Measurements from ENCODE around the gene AKT1S1.

AKT1S1 gene

DNA sequence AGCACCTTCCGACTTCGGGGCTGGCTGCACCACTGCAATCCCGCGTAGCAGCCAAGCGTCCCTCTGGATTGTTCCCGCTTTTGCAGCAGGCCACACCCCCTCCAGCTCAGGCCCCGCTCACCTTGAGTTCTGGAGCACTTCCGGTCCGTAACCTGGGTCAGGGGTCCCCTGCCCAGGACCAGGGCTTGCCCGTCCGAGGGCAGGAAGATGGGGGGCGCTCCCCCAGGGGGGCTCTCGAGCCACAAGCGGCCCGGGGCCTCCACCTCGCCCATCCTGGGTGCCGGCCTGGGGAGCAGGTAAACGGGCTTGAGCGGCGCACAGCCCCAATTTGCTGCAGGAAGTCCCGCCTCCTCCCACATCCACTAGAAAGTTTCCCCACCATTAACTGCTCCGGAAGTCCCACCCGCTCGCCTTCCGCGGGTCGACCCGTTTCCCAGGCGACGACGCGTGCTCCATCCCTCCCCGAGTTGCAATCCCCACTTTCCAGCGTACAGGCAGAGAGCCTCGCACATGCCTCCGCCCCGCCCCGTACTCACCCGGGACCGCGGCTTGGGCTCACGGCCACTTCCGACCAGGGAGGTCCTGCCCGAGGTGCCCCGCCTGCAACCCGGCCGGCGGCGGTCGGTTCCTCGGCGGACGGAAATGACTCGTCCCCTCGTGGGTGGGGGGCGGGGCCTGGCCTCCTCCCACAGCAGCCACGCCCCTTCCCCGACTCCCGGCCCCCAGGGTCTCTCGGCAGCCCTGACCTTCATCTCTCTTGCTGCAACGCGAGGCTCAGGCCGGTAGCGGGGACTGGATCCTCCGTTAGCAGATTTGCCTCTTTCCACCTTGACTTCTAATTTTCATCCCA is 10.0 kb downstream of the AKT1S1 start, which contains the start of gene PNKP:
Gene PNKP (minus strand): TSS at position 644 of the 850 bp plus-strand sequence. CDS start 372 bp downstream, at position 272.
- DNase-seq = peak; percentile 78

DNA sequence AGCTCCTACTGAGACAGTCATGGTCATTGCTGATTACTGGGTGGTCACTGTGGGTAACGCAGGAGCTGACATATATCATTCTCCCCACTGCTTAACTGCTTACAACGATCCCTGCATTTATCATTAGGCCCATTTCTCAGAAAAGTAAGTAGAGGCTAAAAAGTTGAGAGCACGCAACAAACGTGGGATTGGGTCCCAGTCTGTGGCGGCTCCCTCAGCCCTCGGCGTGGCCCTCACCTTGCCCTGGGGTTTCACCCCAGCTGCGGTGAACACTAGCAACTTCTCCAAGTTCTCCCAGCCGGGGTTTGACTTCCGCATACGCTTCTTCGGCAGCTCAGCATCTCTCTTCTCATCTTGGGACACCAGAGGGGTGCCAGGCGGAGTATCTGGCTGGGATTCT is 12.3 kb downstream of the AKT1S1 start:
- no peak for DNase-seq

DNA sequence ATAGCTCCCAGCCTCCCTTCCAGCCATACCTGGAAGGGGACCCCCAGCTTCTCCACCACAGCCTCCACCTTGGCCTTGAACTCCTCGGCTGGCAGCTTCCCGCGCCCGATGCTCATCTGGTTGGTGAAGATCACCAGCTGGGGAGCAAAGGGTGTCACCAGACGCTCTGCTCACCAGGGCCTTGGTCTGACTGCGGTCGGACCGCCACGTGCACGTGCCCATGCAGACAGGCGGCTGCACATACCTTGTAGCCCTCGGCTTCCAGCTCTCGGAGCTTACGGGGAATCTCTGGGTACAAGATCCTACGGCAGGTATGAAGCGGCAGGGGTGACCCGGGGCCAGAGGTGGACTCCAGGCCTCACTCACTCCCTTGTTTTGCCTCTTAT is 13.2 kb downstream of the AKT1S1 start:
- no peak for DNase-seq

DNA sequence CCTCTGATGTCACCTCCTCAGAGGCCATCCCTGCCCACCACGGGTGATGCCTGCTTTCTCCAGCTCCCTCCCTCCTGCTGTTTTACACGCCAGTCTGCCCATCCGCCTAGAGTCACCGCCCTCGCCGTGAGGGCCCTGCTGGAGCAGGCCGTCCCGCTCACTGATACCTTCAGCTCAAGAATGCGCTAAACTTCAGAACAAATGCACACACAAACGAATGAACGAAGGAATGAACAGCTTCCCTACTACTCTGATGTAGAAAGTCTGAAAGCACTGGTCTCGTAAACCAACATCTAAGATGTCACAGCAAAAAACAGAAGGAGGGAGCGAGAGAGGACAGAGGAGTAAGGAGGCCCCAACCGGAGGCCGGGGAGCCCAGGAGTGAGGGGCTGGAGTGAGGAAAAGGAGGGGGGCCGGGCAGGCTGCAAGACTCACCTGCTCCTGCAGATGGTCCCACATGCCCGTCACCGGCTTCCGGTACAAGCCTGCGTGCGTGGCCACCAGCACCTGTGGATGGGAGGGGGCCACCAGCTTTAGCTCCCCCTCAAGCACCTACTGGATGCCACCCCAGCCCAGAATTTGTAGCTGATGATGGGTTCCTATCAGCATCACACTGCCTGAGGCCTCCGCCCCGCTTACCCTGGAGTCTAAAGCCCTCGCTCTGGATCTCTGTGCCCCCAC is 13.8 kb downstream of the AKT1S1 start:
- no peak for DNase-seq

DNA sequence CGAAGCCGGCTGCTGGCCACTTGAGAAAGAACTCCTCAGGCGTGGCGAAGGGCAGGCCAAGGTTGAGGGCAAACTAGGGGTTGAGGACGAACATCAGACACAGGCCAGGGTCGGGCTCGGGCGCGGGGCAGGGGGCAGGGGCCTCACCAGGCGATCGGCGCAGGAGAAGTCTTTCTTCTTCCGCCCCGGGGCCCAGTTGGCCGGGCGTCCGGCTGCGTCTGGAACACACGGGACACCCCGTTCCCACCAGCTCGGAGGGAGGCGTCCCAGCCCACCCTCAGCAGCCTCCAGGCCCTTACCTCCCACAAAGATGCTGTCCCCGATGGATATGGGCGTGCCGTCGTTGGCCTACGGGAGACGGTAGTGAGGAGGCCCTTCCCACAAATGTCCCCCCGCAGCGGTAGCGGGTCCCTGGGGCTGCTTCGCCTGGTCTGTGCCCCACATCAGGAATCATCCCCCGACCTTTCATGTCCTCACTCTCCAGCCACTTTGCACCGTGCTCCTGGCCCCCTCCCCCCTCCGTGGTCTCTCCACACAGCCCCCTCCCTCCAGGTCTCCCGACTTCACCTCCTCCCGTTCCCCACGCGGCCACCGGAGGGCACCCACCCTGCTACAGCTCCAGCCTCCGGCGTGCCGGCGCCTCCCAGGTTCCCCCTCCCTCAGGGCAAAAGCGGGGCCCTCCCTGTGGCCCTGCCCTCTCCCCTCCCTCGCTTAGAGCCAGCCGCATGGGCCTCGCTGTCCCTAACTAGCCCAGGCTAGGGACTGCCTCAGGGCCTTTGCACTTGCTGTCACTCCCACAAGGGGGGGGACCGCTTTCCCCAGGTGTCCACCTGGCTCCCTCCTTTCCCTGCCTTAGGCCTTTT is 14.5 kb downstream of the AKT1S1 start:
- DNase-seq = no peak

DNA sequence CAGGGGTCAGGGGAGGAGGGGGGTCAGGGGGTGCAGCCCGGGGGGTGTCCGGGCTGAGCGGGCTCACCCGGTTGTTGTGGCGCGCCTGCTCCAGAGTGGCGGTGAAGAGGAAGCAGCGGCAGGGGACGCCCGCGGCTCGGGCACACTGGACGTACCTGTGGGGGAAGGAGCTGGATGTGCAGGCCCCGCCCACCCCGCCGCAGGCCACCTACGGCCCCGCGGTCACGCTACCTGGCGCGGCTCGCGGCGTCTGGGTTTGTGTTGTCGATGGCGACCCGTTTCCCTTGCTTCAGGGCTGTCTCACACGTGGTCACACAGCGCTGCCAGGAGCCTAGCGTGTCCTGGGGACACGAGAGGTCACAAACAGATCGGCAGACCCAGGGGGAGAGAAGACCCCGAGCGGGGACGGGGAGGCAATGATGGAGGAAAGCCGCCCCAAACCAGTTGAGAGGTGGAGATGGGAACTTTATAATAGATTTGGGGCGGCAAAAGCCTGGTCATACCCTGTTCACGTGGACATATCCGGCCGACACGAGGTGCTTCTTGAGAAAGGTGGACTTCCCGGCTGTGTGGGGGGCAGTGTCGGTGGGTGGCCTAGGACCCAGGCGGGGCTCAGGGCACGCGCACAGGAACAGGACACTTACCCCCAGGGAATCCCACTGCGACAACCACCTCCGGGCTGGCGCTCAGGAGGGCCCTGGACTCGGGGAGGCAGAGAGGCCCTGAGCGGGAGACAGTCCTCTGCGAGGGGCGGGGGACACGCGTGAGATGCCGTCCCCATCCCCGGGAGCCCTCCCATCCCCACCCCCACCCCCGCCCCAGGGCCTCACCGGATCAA is 15.4 kb downstream of the AKT1S1 start:
- DNase-seq = no peak

DNA sequence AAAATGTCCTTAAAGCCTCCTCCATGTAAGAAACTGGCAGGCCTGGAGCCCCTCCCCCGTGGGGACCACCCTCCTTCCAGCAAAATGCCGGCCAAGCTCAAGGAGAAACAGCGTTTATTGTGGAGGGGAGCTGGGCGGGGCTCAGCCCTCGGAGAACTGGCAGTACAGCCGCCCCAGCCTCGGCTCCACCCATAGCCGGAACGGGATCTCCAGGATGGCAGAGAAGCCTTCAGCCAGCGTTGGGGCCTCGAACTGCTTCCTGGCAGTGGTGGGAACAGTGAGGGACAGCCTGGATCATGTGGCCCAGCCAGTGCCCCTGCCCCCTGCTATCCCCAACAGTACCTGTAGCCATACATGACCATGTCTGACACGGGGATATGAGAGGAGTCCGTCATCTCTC is 16.0 kb downstream of the AKT1S1 start:
- DNase-seq = no peak

DNA sequence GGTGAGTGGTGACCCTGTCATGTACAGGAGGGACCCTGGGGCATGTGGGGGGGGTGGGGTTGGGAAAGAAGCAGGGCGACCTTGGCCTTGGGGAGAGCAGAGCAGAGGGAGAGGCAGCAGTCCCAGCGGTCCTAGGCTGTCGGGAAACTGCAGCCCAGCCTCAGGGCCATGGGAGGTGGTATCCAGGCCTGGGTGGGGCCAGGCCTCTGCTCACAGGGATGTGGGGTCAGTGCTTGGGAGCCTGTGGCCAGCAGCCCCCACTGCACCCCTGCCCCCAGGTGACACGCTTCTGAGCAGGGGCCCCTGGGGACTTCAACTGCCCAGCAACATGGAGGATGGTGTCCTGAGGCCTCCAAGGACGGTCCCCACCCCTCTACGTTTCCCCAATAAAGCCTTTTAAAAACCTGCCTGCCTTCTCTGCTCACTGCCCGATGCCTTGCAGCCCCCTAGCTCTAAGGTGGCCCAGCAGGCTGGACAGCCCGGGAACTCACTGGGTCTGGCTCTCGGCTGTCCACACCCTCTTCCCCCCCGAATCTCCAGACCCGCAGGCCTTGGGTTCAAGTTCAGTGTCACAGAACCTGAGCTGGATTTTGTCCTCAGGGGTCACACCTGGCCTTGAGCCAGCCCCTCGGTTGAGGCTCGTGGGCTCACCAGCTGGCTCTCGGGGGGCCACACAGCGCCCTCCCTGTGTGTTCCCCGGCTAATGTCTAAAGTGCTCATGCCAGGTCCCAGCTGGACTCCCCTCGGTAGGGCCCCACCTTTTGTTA is 16.6 kb downstream of the AKT1S1 start:
- DNase-seq = no peak

GRCh38 chr19:49859682-49860335 is 17.3 kb downstream of the AKT1S1 start:
- no peak for DNase-seq

DNA sequence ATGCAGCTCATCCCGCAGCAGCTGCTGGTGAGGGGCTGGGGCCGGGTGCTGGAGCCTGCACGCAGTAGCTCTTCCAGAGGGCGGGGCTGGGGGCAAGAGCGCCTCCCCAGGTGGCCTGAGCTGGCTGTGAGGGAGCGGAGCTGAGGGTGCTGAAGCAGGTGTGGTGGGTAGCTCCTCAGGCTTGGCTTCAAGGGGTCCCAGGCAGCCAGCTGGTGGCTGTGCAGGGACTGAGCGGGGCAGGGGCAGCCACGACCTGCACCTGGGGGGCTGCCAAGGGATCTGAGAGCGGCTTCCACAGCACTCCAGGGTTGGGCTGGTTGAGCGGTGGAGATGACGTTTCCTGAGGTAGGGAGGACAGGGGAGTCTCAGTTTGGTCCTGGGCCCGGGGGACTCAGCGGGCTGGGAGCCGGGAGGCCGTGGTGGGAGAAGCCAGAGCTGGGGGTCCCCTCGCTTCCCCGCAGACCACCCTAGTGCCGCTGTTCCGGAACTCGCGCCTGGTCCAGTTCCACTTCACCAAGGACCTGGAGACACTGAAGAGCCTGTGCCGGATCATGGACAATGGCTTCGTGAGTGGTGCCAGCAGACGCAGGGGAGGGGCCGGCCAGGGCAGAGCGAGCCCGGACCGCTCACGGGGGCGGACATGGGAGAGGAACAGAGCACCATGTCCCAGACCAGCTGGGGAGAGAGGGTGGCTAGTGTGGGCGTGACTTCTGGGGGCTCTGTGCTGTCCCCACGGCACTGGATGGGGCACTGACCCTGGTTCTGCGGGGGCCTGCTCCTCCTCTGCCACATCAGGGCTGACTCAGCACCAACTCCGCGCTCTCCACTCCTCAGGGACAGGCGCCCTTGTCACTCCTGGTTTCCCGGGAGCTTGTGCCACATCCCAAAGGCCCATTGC is 18.8 kb downstream of the AKT1S1 start:
- no peak for DNase-seq

DNA sequence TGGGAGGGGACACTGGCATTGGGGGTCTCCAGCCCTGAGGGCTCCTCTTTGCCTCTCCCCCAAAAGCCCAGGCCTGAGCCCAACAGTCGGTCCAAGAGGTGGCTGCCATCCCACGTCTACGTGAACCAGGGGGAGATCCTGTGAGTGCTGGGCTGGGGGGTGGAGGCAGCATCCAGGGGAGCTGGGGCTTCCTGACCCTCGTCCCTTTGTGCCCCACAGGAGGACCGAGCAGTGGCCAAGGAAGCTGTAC is 19.4 kb downstream of the AKT1S1 start:
- DNase-seq = no peak

DNA sequence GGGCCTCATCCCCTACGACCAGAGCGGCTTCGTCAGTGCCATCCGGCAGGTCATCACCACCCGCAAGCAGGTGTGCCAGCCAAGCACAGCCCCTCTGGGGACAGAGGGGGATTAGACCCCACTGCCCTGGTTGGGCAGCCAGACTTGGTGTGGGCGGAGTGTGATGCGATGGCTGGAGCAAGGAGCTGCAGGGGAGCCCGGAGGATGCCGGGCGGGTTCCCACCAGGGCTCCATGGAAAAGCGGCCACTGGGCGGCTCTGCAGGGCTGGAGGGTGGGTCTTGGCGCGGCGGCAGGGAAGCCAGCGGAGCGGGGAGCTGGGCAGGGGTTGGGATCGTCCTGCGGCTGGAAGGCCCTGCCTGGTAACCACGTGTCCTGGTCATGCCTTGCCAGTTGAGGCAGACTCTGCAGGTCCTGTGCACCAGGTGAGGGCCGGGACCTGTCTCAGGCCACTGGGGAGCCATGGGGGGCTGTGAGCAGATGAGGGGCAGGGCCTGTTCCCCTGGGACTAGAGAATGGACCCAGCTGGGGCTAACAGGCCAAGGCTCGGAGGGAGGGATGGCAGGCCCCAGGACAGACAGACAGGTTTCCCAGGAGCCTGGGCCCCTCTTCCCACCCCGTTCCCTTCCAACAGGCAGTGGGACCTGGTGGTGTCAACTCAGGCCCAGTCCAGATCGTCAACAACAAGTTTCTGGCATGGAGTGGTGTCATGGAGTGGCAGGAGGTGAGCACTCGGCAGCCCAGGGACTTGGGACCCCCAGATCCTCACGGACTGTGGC is 19.9 kb downstream of the AKT1S1 start:
- no peak for DNase-seq

DNA sequence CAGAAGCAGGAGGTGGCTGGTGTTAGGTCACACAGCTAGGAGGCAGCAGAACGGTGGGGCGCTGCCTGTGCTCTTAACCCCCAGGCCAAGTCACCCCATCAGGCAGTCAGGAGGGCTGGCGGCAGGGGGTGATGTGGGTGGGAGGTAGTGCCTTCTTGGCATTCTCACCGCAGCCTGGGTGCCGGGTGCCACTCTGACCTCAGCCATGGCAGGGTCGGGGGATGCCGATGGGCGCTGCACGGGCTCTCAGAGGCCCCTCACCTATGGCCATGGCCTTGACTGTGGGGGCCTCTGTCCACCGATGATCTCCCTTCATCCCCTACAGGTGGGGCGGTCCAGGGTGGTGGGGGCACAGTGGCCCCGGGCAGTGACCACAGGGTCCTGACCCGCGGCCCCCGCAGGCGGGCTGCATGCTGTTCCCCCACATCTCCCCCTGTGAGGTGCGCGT is 20.6 kb downstream of the AKT1S1 start:
- DNase-seq = no peak

DNA sequence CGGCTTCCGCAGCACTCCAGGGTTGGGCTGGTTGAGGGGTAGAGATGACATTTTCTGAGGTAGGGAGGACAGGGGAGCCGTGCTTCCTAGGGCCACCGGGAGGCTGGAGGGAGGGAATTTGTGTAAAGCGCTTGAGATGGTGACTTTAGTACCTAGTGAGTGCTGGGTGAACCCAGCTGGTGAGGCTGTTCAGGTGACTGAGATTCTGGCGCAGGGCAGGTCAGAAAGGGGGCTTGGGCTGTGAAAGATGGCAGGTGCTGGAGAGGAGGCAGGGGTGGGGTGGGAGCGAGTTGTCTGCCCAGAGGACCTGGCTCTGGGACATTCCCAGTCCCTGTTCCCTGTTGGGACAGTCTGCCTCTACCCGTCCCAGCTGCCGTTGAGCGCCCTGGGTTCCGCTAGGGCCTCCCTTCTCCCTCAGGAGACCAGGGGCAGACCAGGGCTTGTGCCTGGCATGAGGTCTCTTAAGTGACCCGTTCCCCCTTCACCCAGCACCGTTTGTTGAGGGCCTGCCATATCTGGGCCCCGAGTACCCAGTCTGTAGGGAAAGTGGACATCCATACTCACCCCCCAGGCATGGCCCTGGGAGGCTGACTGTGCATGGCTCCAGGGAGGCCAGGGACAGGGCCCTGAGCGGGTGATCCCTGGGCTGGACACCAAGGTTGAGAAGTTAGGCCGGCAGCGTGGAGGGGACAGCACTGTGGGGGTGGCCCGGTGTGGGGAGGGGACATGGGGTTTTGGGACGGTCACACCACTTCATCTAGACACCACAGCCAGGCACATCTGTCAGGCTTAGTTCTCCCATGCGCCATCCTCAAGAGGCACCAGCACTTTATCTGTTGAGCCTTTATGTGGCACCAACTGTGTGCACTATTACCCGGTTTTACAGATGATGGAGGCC is 21.2 kb downstream of the AKT1S1 start:
- no peak for DNase-seq

- DNase-seq = no peak
These were observed 21.9 kb downstream of the AKT1S1 start for GRCh38 chr19:49855277-49855675.

- DNase-seq = no peak
These were observed 22.5 kb downstream of the AKT1S1 start for GRCh38 chr19:49854378-49855263.

GRCh38 chr19:49853852-49854377 is 23.2 kb downstream of the AKT1S1 start:
- DNase-seq = no peak

Data from T-helper 9 cell (primary cell).